Adrenal gland (tissue), 12 donors: Measurements from ENCODE around the gene ERLEC1. TPM values are rescaled to one million over a fixed set of nuclear protein-coding genes. Genes with fewer than 3 reads are reported as not detected.

Experiments
- DNase-seq, 7 donors: peaks; one replicate each; pipeline ENCODE4 v3.0.0-alpha.2; 2019 to 2020
- H3K27ac ChIP-seq, 5 donors: fragments of 200-600 bp; sonication (generic) in 4 of 5; 1 replicate in 3 of 5; 2 replicates in 2 of 5; pipeline versions ENCODE4 v1.5.1 to v1.8.0; 2016 to 2020; ENCODE audit warnings: mild to moderate bottlenecking in 1 of 5
- H3K27me3 ChIP-seq: fragments of 200-600 bp; 2 replicates; pipeline ENCODE4 v1.8.0; 2021
- H3K36me3 ChIP-seq, 2 donors: fragments of 200-600 bp; replicated peaks in 1 of 2; 1 replicate in 1 of 2; 2 replicates in 1 of 2; pipeline versions ENCODE4 v1.5.1 to v1.8.0; 2018 to 2022
- H3K4me1 ChIP-seq, 2 donors: fragments of 200-600 bp; replicated peaks in 1 of 2; 1 replicate in 1 of 2; 2 replicates in 1 of 2; pipeline versions ENCODE4 v1.5.1 to v1.8.0; 2018 to 2021
- H3K4me3 ChIP-seq, 4 donors: fragments of 200-600 bp; sonication (generic) in 3 of 4; one replicate each; pipeline ENCODE4 v1.5.1; 2016 to 2018
- H3K9me3 ChIP-seq, 3 donors: fragments of 200-600 bp; sonication (generic) in 1 of 3; replicated peaks in 1 of 3; 1 replicate in 2 of 3; 2 replicates in 1 of 3; pipeline versions ENCODE4 v1.5.1 to v1.8.0; 2016 to 2021
- CTCF ChIP-seq, 6 experiments: fragments of 450-650 bp in 4 of 6; fragments of 200-600 bp in 2 of 6; sonication (generic) in 1 of 6; IDR thresholded peaks; 1 replicate in 5 of 6; 2 replicates in 1 of 6; pipeline versions ENCODE4 v1.5.1 to v1.8.0; 2016 to 2021; ENCODE audit warnings: antibody characterized with exemption in 6 of 6, mild to moderate bottlenecking in 2 of 6, moderate library complexity in 1 of 6
- POLR2A ChIP-seq, 2 donors: fragments of 450-650 bp; IDR thresholded peaks; one replicate each; pipeline ENCODE4 v1.6.1; 2017; ENCODE audit warnings: antibody characterized with exemption in 2 of 2, mild to moderate bottlenecking in 2 of 2, moderate library complexity in 1 of 2
- WGBS, 4 donors: extraction: QIAGEN DNeasy Blood & Tissue Kit in 2 of 4; methylation state at CpG; one replicate each; pipeline versions ENCODE4 v1.1.5 to v1.1.7; 2013 to 2017; 5-methylcytosine and 5-hydroxymethylcytosine counted together
- intact Hi-C, 2 donors: fragments of 100-400 bp; cut with DNase I; formaldehyde crosslinking; loops; one replicate each; pipeline versions ENCODE4 v1.14.1 to v1.15.0; 2022 to 2023
- polyA plus RNA-seq, 3 donors: library from polyadenylated mRNA; stranded (reverse); fragments of 200-250 nt in 2 of 3; fragments of 350-450 nt in 1 of 3; fragmentation: Illumina TruSeq in 1 of 3; extraction: RNeasy Lipid Tissue Mini Kit (QIAGEN cat#74804) in 1 of 3; gene quantifications; one replicate each; pipeline ENCODE4 v1.2.3, GENCODE V29; 2013 to 2014
- total RNA-seq, 9 donors: library from RNA; depleted of rRNA in 4 of 9; stranded (reverse); fragments of >200 nt in 4 of 9; fragments of 120-200 nt in 1 of 9; fragmentation: NEBNext Ultra II Directional in 1 of 9; extraction: Animal tissue kit (Norgen Biotek cat#: 25700) in 1 of 9; gene quantifications; one replicate each; pipeline versions ENCODE4 v1.1.0 to v1.2.4, GENCODE V29; 2013 to 2023
- donor health status: healthy with polysubstance abuse.
- donor health status: Bipolar disorder and iron deficiency.
- donor health status: DM: yes; HTN: yes; CAD: no.
- donor health status: DM: no; HTN: no; CAD: no.
- donor health status: DM: no; HTN: no; CAD: no.
- donor health status: DM: yes; HTN: yes; CAD: no.

ERLEC1 gene
- total and polyA plus RNA-seq, 12 donors, result 18.4 to 149 (median 56.4) TPM

- TF ChIP-seq CTCF (IDR thresholded peaks at IDR 0.05), result no peak
- TF ChIP-seq POLR2A (IDR thresholded peaks at IDR 0.05), result peak in 1 of 2 donors; percentile 2
- peak overlapping the region in 4 of 5 donors; percentile 50 to 90 (median 84) for H3K27ac ChIP-seq
- no peaks in the 10 kb centered on the region for H3K27me3 ChIP-seq
- H3K9me3 ChIP-seq, result no peaks in the 10 kb centered on the region
- no peaks in the 10 kb centered on the region for H3K36me3 ChIP-seq
- peak overlapping the region; percentile 74 to 99 (median 82) for H3K4me3 ChIP-seq
- peak in 1 of 7 donors; percentile 10 for DNase-seq
- H3K4me1 ChIP-seq, result peaks cover 22 to 39% of the 10 kb centered on the region in 2 donors
- intact Hi-C loops, result no loop called here
- whole genome bisulfite sequencing, 4 donors, result 1 to 2% (median 1%) methylated on average over 17 of the region's 17 CpGs
These were observed 908 bp downstream of the ERLEC1 start for GRCh38 chr2:53787614-53788289.

- intact Hi-C loops, result no loop called here
- TF ChIP-seq CTCF (IDR thresholded peaks at IDR 0.05) (no peak), POLR2A (IDR thresholded peaks at IDR 0.05) (no peak)
- Histone ChIP-seq H3K4me3 (no peak overlapping the region), H3K27ac (no peak overlapping the region), H3K36me3 (peaks cover 0 to 34% of the 10 kb centered on the region in 2 donors), H3K4me1 (peaks cover 2 to 8% of the 10 kb centered on the region in 2 donors), H3K27me3 (no peaks in the 10 kb centered on the region), H3K9me3 (no peaks in the 10 kb centered on the region)
- 94 to 96% (median 94%) methylated on average over 3 of the region's 3 CpGs for WGBS, 4 donors
- DNase-seq, result no peak
These were observed 6.4 kb downstream of the ERLEC1 start for GRCh38 chr2:53793261-53793660.

GRCh38 chr2:53793821-53794220 is 7.0 kb downstream of the ERLEC1 start:
- WGBS, 4 donors, result 85 to 94% (median 89%) methylated on average over 3 of the region's 3 CpGs
- H3K36me3 ChIP-seq, result peaks cover 0 to 40% of the 10 kb centered on the region in 2 donors
- H3K4me3 ChIP-seq, result no peak overlapping the region
- no peaks in the 10 kb centered on the region for H3K27me3 ChIP-seq
- intact Hi-C loops, result no loop called here
- no peaks in the 10 kb centered on the region for H3K9me3 ChIP-seq
- H3K4me1 ChIP-seq, result peaks cover 0 to 3% of the 10 kb centered on the region in 2 donors
- DNase-seq, result no peak
- TF ChIP-seq POLR2A (IDR thresholded peaks at IDR 0.05) (no peak), CTCF (IDR thresholded peaks at IDR 0.05) (no peak)
- no peak overlapping the region for H3K27ac ChIP-seq

GRCh38 chr2:53801547-53801946 is 14.7 kb downstream of the ERLEC1 start:
- no peak for TF ChIP-seq POLR2A (IDR thresholded peaks at IDR 0.05)
- no peak for TF ChIP-seq CTCF (IDR thresholded peaks at IDR 0.05)
- Histone ChIP-seq H3K4me1 (no peaks in the 10 kb centered on the region), H3K9me3 (no peaks in the 10 kb centered on the region), H3K27me3 (no peaks in the 10 kb centered on the region), H3K4me3 (no peak overlapping the region), H3K27ac (no peak overlapping the region), H3K36me3 (peaks cover 0 to 59% of the 10 kb centered on the region in 2 donors)
- intact Hi-C loops, result no loop called here
- DNase-seq, result no peak
